ENCODE results near the gene ABHD6.
"Not testable (repeated sequence)": the region's sequence is repeated elsewhere in the genome, so short reads cannot be mapped to it uniquely, and the experiment has no call there.

Gene ABHD6

GRCh38 chr3:58210761-58211460, 26.7 kb upstream of the ABHD6 start, which contains the start of gene DNASE1L3:
Gene DNASE1L3 (minus strand): TSS chr3:58210972. CDS start chr3:58210906, 66 bp downstream.
- no peak for DNase-seq

GRCh38 chr3:58214484-58215316, 22.9 kb upstream of the ABHD6 start:
- DNase-seq = no peak

GRCh38 chr3:58215317-58216025, 22.1 kb upstream of the ABHD6 start:
- DNase-seq = no peak

GRCh38 chr3:58216496-58217195, 20.9 kb upstream of the ABHD6 start:
- DNase-seq = no peak

- no peak for DNase-seq
Observed at GRCh38 chr3:58217209-58217811, 20.3 kb upstream of the ABHD6 start.

GRCh38 chr3:58218904-58219303, 18.7 kb upstream of the ABHD6 start:
- DNase-seq = no peak

- DNase-seq = no peak
Observed at GRCh38 chr3:58222161-58222724, 15.3 kb upstream of the ABHD6 start.

GRCh38 chr3:58223855-58224254, 13.7 kb upstream of the ABHD6 start:
- DNase-seq = no peak

- DNase-seq = not testable (repeated sequence)
Observed at GRCh38 chr3:58227933-58228332, 9.7 kb upstream of the ABHD6 start.

- no peak for DNase-seq
Observed at GRCh38 chr3:58230876-58231552, 6.6 kb upstream of the ABHD6 start.

GRCh38 chr3:58231666-58232065, 5.9 kb upstream of the ABHD6 start:
- DNase-seq = no peak

GRCh38 chr3:58234516-58234931, 3.1 kb upstream of the ABHD6 start:
- no peak for DNase-seq

- DNase-seq = no peak
Observed at GRCh38 chr3:58235970-58236369, 1.6 kb upstream of the ABHD6 start.

GRCh38 chr3:58236527-58237237, 910 bp upstream of the ABHD6 start:
- no peak for DNase-seq

GRCh38 chr3:58237941-58238681, 519 bp downstream of the ABHD6 start:
- no peak for DNase-seq

- no peak for DNase-seq
Observed at GRCh38 chr3:58238830-58239229, 1.2 kb downstream of the ABHD6 start.

- no peak for DNase-seq
Observed at GRCh38 chr3:58241306-58242044, 3.9 kb downstream of the ABHD6 start.

GRCh38 chr3:58242340-58242739, 4.7 kb downstream of the ABHD6 start:
- no peak for DNase-seq

- not testable (repeated sequence) for DNase-seq
Observed at GRCh38 chr3:58242860-58243259, 5.3 kb downstream of the ABHD6 start.
